ENCODE results near the gene TCTA. TPM values are rescaled to one million over a fixed set of nuclear protein-coding genes. Genes with fewer than 3 reads are reported as not detected.
A peak's percentile ranks its signal among the peaks of the same experiment; 100 is the strongest.

Gene TCTA
- total and polyA plus RNA-seq, 2 of the 8 experiments (the other 6 are each of a cell fraction or from before 2014, with no cell fraction given), result 6.2 to 11.0 TPM

- TF ChIP-seq TEAD4 (IDR thresholded peaks at IDR 0.05; ENCODE audit: low read depth, low read length) (peak; percentile 62; the same call in 1 of the 2 replicates), BRCA1 (IDR thresholded peaks at IDR 0.05; ENCODE audit: low read depth, low read length) (no peak), SP2 (IDR thresholded peaks at IDR 0.05; ENCODE audit: low read length) (no peak), ATF3 (IDR thresholded peaks at IDR 0.05; ENCODE audit: insufficient read depth, low read depth, low read length) (no peak)
Measured at GRCh38 chr3:49461443-49462171, 49.4 kb downstream of the TCTA start (continued).
